ENCODE measurements around the gene ABHD14A. TPM values are rescaled to one million over a fixed set of nuclear protein-coding genes. Genes with fewer than 3 reads are reported as not detected.

Gene ABHD14A
- polyA plus RNA-seq (2011; rRNA removed) (6.3 and 7.5 TPM in 2 replicates), polyA plus RNA-seq (2017; fragmentation: RNase III; extraction: RNeasy Plus Mini Kit Qiagen cat#74134 plus additional on column Dnase treatment) (9.1 to 9.5 TPM (median 9.5 TPM) in 3 replicates), polyA minus RNA-seq (2011; rRNA and poly(A)+ RNA removed) (6.1 and 7.1 TPM in 2 replicates)
- 26.3 and 32.3 TPM in 2 replicates for polyA plus RNA-seq (2012; cell fraction: cytosol; rRNA removed)
- polyA plus RNA-seq (2012; cell fraction: nucleus; rRNA removed) = 16.0 and 22.2 TPM in 2 replicates

DNA sequence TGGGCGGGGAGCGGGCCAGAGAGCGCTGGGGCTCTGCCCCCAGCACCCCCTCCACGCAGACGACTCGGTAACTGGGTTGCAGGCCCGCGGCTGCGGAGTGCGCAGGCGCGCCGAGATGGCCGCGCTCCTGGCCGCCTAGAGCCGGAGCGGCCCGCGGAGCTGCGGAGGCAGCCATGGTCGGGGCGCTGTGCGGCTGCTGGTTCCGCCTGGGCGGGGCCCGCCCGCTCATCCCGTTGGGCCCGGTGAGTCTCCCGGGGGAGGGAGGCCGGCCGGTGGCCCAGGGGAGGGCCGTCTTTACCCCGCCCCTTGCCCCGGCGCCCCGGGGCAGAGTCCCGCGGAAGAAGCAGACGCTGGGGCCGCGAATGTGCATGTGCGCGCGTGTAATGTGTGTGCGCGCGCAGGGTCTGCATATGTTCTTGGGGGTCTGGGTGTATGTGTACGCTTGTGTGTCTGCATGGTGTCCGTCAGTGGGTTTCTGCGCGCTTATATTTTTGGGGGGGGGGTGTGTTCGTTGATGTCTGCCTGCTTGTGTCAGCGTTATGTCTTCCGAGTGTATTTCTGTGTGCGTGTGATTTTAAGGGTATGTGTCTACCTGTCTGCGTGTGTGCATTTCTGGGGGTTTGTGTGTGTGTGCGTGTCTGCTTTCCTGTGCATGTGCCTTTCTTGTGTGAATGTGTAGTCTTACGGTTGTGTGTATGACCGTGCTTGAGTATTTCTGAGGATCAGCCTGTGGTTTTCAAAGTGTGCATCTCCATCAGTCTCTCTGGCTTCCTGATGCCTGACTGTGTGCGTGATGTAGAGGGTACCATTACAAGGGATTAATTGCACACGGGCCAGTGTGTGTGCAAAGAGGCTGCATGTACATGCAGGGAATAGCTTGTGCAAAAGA lies at the start of gene ABHD14A:
ABHD14A (plus strand) TSS at position 102 of the 889 bp plus-strand sequence; CDS start at position 174, 72 bp downstream.
- POLR2A ChIA-PET = interaction anchor here (2.5 kb wide), 1 partner anchor 33 kb away, joined by 28 read pairs; the partner anchor contains the start of genes PARP3 and RRP9
- TF ChIP-seq TP53 (CRISPR knock-in tag; IDR thresholded peaks at IDR 0.05) (no peak), ZNF302 (CRISPR knock-in tag; IDR thresholded peaks at IDR 0.05) (no peak), JUN (IDR thresholded peaks at IDR 0.05) (peak in 1 of 2 experiments; percentile 24; a peak in 1 of 5 replicates), ESRRA (IDR thresholded peaks at IDR 0.05; ENCODE audit: borderline replicate concordance, low read length) (no peak), NR3C1 (IDR thresholded peaks at IDR 0.05) (no peak), CHD2 (IDR thresholded peaks at IDR 0.05; ENCODE audit: low read length, partially characterized antibody) (no peak), RCOR1 (IDR thresholded peaks at IDR 0.05; ENCODE audit: low read depth, low read length) (no peak), HOXB5 (CRISPR knock-in tag; IDR thresholded peaks at IDR 0.05) (no peak), POLR2A (IDR thresholded peaks at IDR 0.05; ENCODE audit: low read length) (peak; percentile 86), FOSL2 (IDR thresholded peaks at IDR 0.05) (no peak), FOSL2 (CRISPR knock-in tag; IDR thresholded peaks at IDR 0.05) (no peak), ZFP36 (IDR thresholded peaks at IDR 0.05; ENCODE audit: borderline replicate concordance, partially characterized antibody) (no peak), PHF8 (IDR thresholded peaks at IDR 0.05; ENCODE audit: borderline replicate concordance, low read depth) (peak; percentile 54; the same call in 1 of the 2 replicates), EHF (CRISPR knock-in tag; IDR thresholded peaks at IDR 0.05) (no peak), MAFK (IDR thresholded peaks at IDR 0.05; ENCODE audit: partially characterized antibody) (no peak), CBX8 (IDR thresholded peaks at IDR 0.05) (no peak), BHLHE40 (IDR thresholded peaks at IDR 0.05; ENCODE audit: low read depth, low read length) (no peak), TFCP2L1 (CRISPR knock-in tag; IDR thresholded peaks at IDR 0.05) (no peak)
- TF ChIP-seq, protein P1, sequence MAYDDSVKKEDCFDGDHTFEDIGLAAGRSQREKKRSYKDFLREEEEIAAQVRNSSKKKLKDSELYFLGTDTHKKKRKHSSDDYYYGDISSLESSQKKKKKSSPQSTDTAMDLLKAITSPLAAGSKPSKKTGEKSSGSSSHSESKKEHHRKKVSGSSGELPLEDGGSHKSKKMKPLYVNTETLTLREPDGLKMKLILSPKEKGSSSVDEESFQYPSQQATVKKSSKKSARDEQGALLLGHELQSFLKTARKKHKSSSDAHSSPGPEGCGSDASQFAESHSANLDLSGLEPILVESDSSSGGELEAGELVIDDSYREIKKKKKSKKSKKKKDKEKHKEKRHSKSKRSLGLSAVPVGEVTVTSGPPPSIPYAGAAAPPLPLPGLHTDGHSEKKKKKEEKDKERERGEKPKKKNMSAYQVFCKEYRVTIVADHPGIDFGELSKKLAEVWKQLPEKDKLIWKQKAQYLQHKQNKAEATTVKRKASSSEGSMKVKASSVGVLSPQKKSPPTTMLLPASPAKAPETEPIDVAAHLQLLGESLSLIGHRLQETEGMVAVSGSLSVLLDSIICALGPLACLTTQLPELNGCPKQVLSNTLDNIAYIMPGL (CRISPR knock-in tag; IDR thresholded peaks at IDR 0.05; ENCODE audit: borderline replicate concordance) = no peak
- TF ChIP-seq, protein P2, sequence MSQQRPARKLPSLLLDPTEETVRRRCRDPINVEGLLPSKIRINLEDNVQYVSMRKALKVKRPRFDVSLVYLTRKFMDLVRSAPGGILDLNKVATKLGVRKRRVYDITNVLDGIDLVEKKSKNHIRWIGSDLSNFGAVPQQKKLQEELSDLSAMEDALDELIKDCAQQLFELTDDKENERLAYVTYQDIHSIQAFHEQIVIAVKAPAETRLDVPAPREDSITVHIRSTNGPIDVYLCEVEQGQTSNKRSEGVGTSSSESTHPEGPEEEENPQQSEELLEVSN (IDR thresholded peaks at IDR 0.05; ENCODE audit: borderline replicate concordance, low read depth) = no peak
- TF ChIP-seq, protein P3, sequence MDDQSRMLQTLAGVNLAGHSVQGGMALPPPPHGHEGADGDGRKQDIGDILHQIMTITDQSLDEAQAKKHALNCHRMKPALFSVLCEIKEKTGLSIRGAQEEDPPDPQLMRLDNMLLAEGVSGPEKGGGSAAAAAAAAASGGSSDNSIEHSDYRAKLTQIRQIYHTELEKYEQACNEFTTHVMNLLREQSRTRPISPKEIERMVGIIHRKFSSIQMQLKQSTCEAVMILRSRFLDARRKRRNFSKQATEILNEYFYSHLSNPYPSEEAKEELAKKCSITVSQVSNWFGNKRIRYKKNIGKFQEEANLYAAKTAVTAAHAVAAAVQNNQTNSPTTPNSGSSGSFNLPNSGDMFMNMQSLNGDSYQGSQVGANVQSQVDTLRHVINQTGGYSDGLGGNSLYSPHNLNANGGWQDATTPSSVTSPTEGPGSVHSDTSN (IDR thresholded peaks at IDR 0.05) = no peak; the same call in 1 of the 2 replicates
- TF ChIP-seq, protein P4, sequence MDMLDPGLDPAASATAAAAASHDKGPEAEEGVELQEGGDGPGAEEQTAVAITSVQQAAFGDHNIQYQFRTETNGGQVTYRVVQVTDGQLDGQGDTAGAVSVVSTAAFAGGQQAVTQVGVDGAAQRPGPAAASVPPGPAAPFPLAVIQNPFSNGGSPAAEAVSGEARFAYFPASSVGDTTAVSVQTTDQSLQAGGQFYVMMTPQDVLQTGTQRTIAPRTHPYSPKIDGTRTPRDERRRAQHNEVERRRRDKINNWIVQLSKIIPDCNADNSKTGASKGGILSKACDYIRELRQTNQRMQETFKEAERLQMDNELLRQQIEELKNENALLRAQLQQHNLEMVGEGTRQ (IDR thresholded peaks at IDR 0.05) = no peak
- TF ChIP-seq, protein P5, sequence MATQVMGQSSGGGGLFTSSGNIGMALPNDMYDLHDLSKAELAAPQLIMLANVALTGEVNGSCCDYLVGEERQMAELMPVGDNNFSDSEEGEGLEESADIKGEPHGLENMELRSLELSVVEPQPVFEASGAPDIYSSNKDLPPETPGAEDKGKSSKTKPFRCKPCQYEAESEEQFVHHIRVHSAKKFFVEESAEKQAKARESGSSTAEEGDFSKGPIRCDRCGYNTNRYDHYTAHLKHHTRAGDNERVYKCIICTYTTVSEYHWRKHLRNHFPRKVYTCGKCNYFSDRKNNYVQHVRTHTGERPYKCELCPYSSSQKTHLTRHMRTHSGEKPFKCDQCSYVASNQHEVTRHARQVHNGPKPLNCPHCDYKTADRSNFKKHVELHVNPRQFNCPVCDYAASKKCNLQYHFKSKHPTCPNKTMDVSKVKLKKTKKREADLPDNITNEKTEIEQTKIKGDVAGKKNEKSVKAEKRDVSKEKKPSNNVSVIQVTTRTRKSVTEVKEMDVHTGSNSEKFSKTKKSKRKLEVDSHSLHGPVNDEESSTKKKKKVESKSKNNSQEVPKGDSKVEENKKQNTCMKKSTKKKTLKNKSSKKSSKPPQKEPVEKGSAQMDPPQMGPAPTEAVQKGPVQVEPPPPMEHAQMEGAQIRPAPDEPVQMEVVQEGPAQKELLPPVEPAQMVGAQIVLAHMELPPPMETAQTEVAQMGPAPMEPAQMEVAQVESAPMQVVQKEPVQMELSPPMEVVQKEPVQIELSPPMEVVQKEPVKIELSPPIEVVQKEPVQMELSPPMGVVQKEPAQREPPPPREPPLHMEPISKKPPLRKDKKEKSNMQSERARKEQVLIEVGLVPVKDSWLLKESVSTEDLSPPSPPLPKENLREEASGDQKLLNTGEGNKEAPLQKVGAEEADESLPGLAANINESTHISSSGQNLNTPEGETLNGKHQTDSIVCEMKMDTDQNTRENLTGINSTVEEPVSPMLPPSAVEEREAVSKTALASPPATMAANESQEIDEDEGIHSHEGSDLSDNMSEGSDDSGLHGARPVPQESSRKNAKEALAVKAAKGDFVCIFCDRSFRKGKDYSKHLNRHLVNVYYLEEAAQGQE (IDR thresholded peaks at IDR 0.05) = no peak
- TF ChIP-seq, protein P6, sequence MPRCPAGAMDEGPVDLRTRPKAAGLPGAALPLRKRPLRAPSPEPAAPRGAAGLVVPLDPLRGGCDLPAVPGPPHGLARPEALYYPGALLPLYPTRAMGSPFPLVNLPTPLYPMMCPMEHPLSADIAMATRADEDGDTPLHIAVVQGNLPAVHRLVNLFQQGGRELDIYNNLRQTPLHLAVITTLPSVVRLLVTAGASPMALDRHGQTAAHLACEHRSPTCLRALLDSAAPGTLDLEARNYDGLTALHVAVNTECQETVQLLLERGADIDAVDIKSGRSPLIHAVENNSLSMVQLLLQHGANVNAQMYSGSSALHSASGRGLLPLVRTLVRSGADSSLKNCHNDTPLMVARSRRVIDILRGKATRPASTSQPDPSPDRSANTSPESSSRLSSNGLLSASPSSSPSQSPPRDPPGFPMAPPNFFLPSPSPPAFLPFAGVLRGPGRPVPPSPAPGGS (IDR thresholded peaks at IDR 0.05) = 0 out of 3 replicates have a peak, but pooled peaks have one; percentile 24
- Histone ChIP-seq H3K4me1 (peaks cover 14% of the 10 kb centered on the region), H3K27ac (peak within 1 kb of the TSS; percentile 99), H3K9me3 (no peaks in the 10 kb centered on the region), H3K4me2 (peak within 1 kb of the TSS; percentile 91), H3K4me3 (peak within 1 kb of the TSS; percentile 87)
- WGBS (ENCODE audit: missing lambda C conversion rate) = 33% methylated on average over 14 of the region's 63 CpGs
- FAIRE-seq = no peak
- peak; percentile 55 to 68 for DNase-seq (ENCODE audit: low read depth in 1 of 2, low spot score in 1 of 2)
- CTCF ChIA-PET = interaction anchor here (0.8 to 7.1 kb wide), 7 partner anchors 8 to 45 kb away, joined by 4 to 59 read pairs (median 19); partner anchors contain the start of genes ACY1, GPR62, PARP3 and RRP9
- peak; percentile 80 to 88 for ATAC-seq
